NK-92 treated with Interleukin-12 subunit alpha and Interleukin-12 subunit beta, amount 100 ng/mL, for 24 hours (cell line): ENCODE measurements around the gene NF1.

Experiments used
- DNase-seq: peaks from one replicate; lab custom pipeline; 2025; lab: John Stamatoyannopoulos, UW

NF1 gene

GRCh38 chr17:31388770-31389656, 294.2 kb downstream of the NF1 start:
- DNase-seq: no peak

GRCh38 chr17:31389657-31390381, 295.0 kb downstream of the NF1 start:
- DNase-seq: no peak

DNA sequence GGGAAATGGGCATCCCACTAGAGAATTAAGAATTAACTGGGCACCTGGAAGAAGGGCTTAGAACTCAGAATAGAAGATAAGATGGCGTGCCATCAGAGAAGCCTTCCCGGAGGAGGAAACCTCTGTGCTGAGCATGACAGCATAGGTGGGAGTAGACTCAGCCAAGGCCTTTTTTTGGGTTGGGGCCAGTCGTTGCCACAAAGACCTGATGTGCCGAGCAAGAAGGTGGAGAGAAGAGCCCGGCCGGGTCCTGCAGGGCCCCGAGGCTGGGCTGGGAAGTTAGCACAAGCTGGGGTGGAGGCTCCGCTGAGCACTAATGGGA, 295.6 kb downstream of the NF1 start:
- no peak for DNase-seq

GRCh38 chr17:31390748-31391495, 296.1 kb downstream of the NF1 start:
- no peak for DNase-seq

GRCh38 chr17:31391496-31391949, 296.7 kb downstream of the NF1 start, which contains the start of gene RAB11FIP4:
RAB11FIP4 (plus strand) TSS chr17:31391675; CDS start chr17:31391853, 178 bp downstream.
- no peak for DNase-seq

GRCh38 chr17:31392002-31392855, 297.5 kb downstream of the NF1 start:
- DNase-seq: no peak

DNA sequence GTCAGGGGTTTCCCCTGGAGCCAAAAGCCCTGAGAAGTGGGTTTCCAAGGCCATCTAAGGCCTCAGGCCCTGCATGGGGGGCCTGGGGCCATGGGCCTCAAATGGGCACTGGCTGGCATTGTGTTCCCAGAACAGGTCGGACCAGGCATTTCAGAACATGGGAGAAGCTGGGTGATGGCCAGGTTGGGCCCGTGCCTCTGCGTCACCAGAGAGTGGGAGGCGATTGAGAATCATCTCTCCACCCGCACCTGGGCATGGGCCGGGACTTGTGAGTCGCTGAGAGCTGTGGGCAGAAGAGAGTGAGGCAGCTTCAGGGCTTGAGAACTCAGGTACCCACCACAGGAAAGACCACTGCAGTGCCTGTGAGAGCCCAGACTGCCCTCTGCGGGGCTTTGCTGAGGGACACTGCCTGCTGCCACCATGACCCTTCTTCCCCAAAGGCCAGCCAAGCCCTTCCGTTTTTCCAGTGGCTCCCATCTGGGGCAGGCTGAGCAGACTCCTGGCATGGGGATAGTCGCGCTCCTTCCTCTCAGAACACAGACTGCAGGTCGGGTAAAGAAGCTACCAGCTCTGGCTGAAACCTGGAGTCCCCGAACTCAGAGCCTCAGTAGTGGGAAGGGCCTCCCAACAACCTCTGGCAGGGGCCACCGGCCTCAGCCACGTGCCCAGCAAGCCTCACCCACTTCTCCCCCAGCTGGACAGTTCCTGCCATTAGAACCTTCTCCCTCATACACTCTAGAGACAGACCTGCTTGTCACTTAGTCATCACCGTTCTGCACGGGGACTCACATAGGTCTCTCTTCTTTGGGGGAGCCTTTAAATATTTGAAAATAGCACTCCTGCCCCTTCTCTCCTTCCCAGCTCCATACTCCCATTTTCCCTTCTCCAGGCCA, 298.3 kb downstream of the NF1 start:
- DNase-seq: no peak

GRCh38 chr17:31393749-31394146, 299.0 kb downstream of the NF1 start:
- DNase-seq: no peak

GRCh38 chr17:31394544-31394943, 299.8 kb downstream of the NF1 start:
- no peak for DNase-seq

DNA sequence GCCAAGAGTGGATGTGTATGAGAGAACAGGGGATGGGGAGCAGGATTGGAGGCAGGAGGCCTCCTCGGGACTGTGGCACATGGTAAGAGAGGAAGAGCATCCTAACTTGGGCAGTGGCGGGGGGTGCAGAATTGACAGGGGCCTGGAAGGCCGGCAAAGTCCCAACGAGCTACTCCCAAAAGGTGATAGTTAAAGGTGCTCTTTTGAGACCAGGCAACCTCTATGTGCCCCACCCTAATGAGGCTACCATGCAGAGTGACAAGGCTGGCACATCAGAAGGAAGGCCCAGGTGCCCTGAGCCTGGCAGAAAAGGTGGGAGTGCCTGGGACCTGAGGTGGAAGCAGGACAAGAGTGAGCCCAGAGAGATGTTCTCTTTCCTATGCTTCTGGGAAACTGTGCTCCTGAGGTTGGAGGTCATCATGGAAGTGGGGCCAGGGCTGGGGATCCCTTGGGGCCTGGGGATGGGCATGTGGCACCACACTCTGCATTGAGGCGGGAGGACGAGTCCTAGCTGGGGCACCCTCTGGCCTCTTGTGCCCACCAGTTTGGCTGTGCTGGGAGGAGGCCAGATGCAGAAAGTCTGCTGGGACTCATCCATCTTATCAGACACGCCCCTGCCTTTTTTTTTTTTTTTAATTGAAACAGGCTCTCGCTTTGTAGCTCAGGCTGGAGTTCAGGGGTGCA, 302.6 kb downstream of the NF1 start:
- no peak for DNase-seq

GRCh38 chr17:31398381-31399311, 303.9 kb downstream of the NF1 start:
- DNase-seq: no peak

DNA sequence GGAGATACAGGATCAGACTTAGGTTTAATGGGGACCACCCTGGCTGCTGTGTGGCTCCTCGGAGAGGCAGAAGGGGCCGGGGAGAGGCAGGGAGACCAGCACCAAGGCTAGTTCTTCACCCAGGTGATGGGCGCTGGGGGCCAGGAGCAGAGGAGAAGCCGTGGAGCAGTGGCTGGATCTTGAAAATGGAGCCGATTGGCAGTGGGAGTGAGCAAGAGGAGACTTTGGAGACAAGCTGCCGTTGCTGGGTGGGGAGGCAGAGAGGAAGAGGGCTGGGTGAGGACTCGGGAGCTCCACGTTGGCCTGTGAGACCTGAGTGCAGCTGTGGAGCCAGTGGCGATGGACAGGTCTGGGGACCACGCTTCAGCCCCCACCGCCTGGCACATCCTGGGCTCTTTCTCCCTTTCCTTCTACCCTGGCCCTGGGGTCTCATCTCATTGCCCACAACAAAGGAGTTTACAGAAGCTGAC, 305.7 kb downstream of the NF1 start:
- DNase-seq: no peak

DNA sequence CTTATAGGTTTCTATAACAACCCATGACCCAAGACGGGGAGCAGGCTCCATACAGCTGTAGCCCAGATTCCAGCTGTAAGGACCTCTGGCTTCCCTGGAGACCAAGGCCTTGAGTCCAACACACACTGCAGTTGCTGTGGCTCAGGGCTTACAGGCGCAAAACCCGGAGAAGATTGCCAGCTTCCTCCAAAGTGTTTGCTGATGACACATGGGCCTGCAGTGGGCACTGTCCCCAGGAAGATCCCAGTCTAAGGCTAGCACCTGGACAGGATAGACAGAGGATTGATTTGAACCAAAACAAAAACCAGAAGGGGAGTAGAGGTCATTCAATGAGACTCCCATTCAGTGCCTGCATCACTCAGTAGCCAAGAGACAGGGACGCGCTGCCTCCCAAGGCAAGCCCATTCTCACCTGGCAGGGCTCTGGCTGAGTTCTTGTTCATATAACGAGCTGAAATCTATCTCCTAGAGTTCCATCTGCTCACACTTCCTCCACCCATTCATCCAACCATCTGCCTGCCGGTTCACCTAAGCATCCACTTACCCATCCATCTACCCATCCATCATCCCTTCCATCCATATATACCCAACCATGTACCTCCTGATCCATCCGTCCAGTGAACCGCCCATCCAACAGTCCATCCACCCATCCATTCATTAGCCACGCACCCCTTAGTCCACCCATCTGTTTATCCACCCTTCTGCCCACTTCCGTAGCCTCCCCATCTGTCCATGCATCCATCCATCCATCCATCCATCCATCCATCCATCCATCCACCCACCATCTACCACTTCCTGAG, 306.9 kb downstream of the NF1 start:
- DNase-seq: no peak

DNA sequence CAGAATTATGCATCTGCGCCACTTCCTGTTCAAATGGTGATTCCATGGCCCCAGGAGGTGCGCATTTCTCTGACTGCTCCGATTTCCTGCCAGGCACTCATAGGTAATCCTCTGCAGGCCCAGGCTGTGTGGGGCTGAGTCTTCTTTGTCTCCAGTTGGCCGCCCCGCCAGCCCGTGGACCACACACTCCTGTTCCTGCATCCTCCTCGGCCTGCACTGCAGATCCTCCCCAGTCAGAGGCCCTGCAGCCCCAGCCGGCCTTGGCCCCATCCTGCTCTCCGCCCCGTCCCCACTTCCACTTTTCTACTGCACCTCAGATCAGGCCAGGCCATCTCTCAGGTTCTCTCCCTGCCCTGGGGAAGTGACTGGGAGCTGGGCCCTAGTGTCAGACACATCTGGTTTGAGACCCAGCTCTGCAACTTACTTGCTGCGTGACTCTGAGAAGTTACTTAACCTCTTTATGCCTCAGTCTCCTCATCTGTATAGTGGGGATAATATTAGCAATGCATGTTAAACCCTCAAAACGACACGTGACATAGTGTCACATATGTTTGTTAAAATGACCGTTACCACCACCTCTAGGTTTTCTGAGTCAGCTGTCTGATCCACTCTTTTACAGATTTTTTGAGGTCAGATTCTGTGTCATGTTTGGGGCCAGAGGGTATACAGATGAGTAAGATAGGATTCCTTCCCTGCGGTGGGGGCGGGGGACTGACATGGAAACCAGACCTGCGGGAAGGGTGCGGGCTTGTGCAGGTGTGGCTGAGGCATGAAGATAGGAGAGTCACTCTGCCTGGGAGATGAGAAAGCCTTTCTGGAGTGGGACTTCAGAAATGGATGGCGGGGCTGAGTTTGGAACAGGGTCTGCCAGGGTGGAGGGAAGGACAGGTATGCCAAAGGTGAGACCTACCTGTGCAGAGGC, 309.5 kb downstream of the NF1 start:
- no peak for DNase-seq

DNA sequence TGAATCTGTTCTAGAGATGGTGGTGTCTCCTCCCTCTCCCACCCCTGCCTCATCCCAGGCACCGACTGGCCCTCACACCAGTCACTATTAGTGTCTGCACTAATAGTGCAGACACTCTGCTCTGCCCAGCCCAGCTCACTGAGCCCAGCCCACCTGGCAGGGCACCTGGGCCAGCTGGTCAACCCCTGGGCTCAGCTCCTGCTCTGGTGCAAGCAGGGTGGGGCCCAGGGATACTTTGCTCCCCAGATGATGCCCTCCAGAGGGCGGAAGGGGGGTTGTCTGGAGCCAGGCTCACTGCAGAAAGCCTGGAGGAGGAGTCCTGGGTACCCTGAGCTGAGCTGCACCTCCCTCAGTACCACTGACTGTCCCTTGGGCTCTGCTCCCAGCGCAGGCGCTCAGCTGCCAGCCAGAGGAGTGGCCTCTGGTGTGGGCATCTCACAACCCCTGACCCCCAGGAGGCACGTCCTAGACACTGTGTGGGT, 311.2 kb downstream of the NF1 start:
- DNase-seq: no peak

- DNase-seq: no peak
These were observed 313.8 kb downstream of the NF1 start for GRCh38 chr17:31408586-31408985.
